Type B pancreatic cell (in vitro differentiated cells): ENCODE data around the gene GCNA. TPM values are rescaled to one million over a fixed set of nuclear protein-coding genes. Genes with fewer than 3 reads are reported as not detected.
"Not testable (repeated sequence)": the region's sequence is repeated elsewhere in the genome, so short reads cannot be mapped to it uniquely, and the experiment has no call there.

ENCODE experiments used
- DNase-seq: peaks from one replicate; pipeline ENCODE4 v3.0.0; 2021; ENCODE audit warnings: mixed read lengths; ENCODE audit not compliant: unreplicated experiment; ENCODE audit errors: extremely low spot score
- H3K27ac Mint-ChIP-seq: 2 replicates; pipeline ENCODE4 v1.8.0; 2021; ENCODE audit warnings: mild to moderate bottlenecking, mixed read lengths
- H3K27me3 Mint-ChIP-seq: 2 replicates; pipeline ENCODE4 v1.8.0; 2021; ENCODE audit warnings: mixed read lengths
- H3K36me3 Mint-ChIP-seq: 2 replicates; pipeline ENCODE4 v1.8.0; 2021; ENCODE audit warnings: mixed read lengths
- H3K4me1 Mint-ChIP-seq: one replicate; pipeline ENCODE4 v1.8.0; 2021; ENCODE audit warnings: mixed read lengths; ENCODE audit not compliant: unreplicated experiment
- H3K4me3 Mint-ChIP-seq: 2 replicates; pipeline ENCODE4 v1.8.0; 2021; ENCODE audit warnings: mild to moderate bottlenecking, mixed read lengths
- H3K9me3 Mint-ChIP-seq: 2 replicates; pipeline ENCODE4 v1.8.0; 2021; ENCODE audit warnings: mixed read lengths
- total RNA-seq: library from RNA; stranded (reverse); gene quantifications from 2 replicates; pipeline ENCODE4 v1.2.1, GENCODE V29; 2021; ENCODE audit warnings: low replicate concordance
- TF ChIP-seq, protein P1 (sequence below): fragments of 200-600 bp; sonication (generic); conservative IDR thresholded peaks from 2 replicates; pipeline ENCODE4 v1.5.0; 2021; ENCODE audit warnings: antibody characterized with exemption, mild to moderate bottlenecking

The GCNA gene
- total RNA-seq, 1 donor from 2014 or later = 2.1 TPM

- H3K27me3 Mint-ChIP-seq = no peaks in the 10 kb centered on the region
- H3K27ac Mint-ChIP-seq = no peak overlapping the region
- H3K4me1 Mint-ChIP-seq = no peaks in the 10 kb centered on the region
- no peaks in the 10 kb centered on the region for H3K36me3 Mint-ChIP-seq
- TF ChIP-seq, protein P1, sequence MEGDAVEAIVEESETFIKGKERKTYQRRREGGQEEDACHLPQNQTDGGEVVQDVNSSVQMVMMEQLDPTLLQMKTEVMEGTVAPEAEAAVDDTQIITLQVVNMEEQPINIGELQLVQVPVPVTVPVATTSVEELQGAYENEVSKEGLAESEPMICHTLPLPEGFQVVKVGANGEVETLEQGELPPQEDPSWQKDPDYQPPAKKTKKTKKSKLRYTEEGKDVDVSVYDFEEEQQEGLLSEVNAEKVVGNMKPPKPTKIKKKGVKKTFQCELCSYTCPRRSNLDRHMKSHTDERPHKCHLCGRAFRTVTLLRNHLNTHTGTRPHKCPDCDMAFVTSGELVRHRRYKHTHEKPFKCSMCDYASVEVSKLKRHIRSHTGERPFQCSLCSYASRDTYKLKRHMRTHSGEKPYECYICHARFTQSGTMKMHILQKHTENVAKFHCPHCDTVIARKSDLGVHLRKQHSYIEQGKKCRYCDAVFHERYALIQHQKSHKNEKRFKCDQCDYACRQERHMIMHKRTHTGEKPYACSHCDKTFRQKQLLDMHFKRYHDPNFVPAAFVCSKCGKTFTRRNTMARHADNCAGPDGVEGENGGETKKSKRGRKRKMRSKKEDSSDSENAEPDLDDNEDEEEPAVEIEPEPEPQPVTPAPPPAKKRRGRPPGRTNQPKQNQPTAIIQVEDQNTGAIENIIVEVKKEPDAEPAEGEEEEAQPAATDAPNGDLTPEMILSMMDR = no peak
- DNase-seq = no peak
- no peaks in the 10 kb centered on the region for H3K9me3 Mint-ChIP-seq
- H3K4me3 Mint-ChIP-seq = no peak overlapping the region
Observed at GRCh38 chrX:71637848-71638247, 59.6 kb downstream of the GCNA start.

GRCh38 chrX:71638409-71638808, 60.2 kb downstream of the GCNA start:
- Mint-ChIP-seq H3K4me3 (no peak overlapping the region), H3K27me3 (no peaks in the 10 kb centered on the region), H3K27ac (no peak overlapping the region), H3K4me1 (no peaks in the 10 kb centered on the region), H3K9me3 (no peaks in the 10 kb centered on the region), H3K36me3 (no peaks in the 10 kb centered on the region)
- TF ChIP-seq, protein P1 = no peak
- DNase-seq = no peak

DNA sequence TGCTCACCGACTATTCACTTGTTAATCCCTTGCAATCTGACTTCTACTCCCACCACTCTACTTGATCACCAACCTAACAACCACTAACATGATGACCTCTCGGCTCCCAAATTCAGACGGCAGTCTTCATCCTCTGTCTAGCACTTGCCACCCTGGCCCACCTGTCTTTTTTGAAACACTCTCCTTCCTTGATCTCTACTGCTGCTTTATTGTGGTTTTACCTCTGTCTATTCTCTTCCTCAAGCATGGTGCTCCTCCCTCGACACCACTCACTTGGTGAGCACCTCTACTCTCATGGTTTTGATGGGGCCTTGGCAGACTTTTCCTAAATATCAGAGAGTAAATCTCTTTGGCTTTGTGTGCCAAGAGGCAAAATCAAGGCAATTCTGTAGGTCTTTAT, 61.8 kb downstream of the GCNA start:
- Mint-ChIP-seq H3K9me3 (no peaks in the 10 kb centered on the region), H3K4me1 (no peaks in the 10 kb centered on the region), H3K4me3 (no peak overlapping the region), H3K36me3 (no peaks in the 10 kb centered on the region), H3K27ac (no peak overlapping the region), H3K27me3 (no peaks in the 10 kb centered on the region)
- TF ChIP-seq, protein P1 = no peak
- DNase-seq = no peak

GRCh38 chrX:71644406-71644805, 66.2 kb downstream of the GCNA start:
- H3K27ac Mint-ChIP-seq, H3K36me3 Mint-ChIP-seq, H3K4me1 Mint-ChIP-seq, H3K9me3 Mint-ChIP-seq, H3K27me3 Mint-ChIP-seq, DNase-seq, H3K4me3 Mint-ChIP-seq: not testable (repeated sequence)

- Mint-ChIP-seq H3K27me3 (no peaks in the 10 kb centered on the region), H3K4me1 (no peaks in the 10 kb centered on the region), H3K36me3 (no peaks in the 10 kb centered on the region), H3K27ac (no peak overlapping the region), H3K9me3 (no peaks in the 10 kb centered on the region), H3K4me3 (no peak overlapping the region)
- DNase-seq = no peak
- TF ChIP-seq, protein P1 = no peak
Observed at GRCh38 chrX:71650333-71650969, 72.2 kb downstream of the GCNA start.

- Mint-ChIP-seq H3K27ac (no peak overlapping the region), H3K36me3 (no peaks in the 10 kb centered on the region), H3K4me3 (no peak overlapping the region), H3K9me3 (no peaks in the 10 kb centered on the region), H3K4me1 (no peaks in the 10 kb centered on the region), H3K27me3 (no peaks in the 10 kb centered on the region)
- TF ChIP-seq, protein P1 = peak; percentile 77
- no peak for DNase-seq
Observed at GRCh38 chrX:71652405-71652804, 74.2 kb downstream of the GCNA start.
